Measurements from ENCODE around the gene ZNF846.
"Not testable (repeated sequence)": the region's sequence is repeated elsewhere in the genome, so short reads cannot be mapped to it uniquely, and the experiment has no call there.

The ZNF846 gene

GRCh38 chr19:9729162-9729561 is 39.4 kb downstream of the ZNF846 start:
- Histone ChIP-seq H3K9me3 (ENCODE audit: control insufficient read depth, low read length) (peaks cover 4% of the 10 kb centered on the region), H3K36me3 (ENCODE audit: control insufficient read depth, insufficient read depth, low read length) (no peaks in the 10 kb centered on the region), H3K27me3 (replicated peaks; ENCODE audit: control insufficient read depth, insufficient read depth, low read length, poor library complexity, severe bottlenecking) (no peaks in the 10 kb centered on the region), H3K4me3 (ENCODE audit: insufficient read depth, low read depth, low read length, poor library complexity, severe bottlenecking) (no peak overlapping the region), H3K4me1 (ENCODE audit: control insufficient read depth, insufficient read depth, low read length, poor library complexity, severe bottlenecking) (no peaks in the 10 kb centered on the region), H3K27ac (ENCODE audit: insufficient read depth, low read length, poor library complexity, severe bottlenecking) (no peak overlapping the region)
- no peak for DNase-seq

GRCh38 chr19:9727644-9728043 is 40.9 kb downstream of the ZNF846 start:
- Histone ChIP-seq H3K27me3 (replicated peaks; ENCODE audit: control insufficient read depth, insufficient read depth, low read length, poor library complexity, severe bottlenecking) (no peaks in the 10 kb centered on the region), H3K4me1 (ENCODE audit: control insufficient read depth, insufficient read depth, low read length, poor library complexity, severe bottlenecking) (no peaks in the 10 kb centered on the region)
- DNase-seq = no peak

GRCh38 chr19:9725508-9726201 is 42.9 kb downstream of the ZNF846 start:
- DNase-seq = not testable (repeated sequence)

More at GRCh38 chr19:9727644-9728043, 40.9 kb downstream of the ZNF846 start:
- H3K36me3 ChIP-seq (ENCODE audit: control insufficient read depth, insufficient read depth, low read length) = no peaks in the 10 kb centered on the region
- H3K9me3 ChIP-seq (ENCODE audit: control insufficient read depth, low read length) = peaks cover 7% of the 10 kb centered on the region
- no peak overlapping the region for H3K27ac ChIP-seq (ENCODE audit: insufficient read depth, low read length, poor library complexity, severe bottlenecking)
- no peak overlapping the region for H3K4me3 ChIP-seq (ENCODE audit: insufficient read depth, low read depth, low read length, poor library complexity, severe bottlenecking)

GRCh38 chr19:9724157-9724556 is 44.4 kb downstream of the ZNF846 start:
- peaks cover 7% of the 10 kb centered on the region for H3K9me3 ChIP-seq (ENCODE audit: control insufficient read depth, low read length)
- H3K27ac ChIP-seq (ENCODE audit: insufficient read depth, low read length, poor library complexity, severe bottlenecking) = no peak overlapping the region
- no peaks in the 10 kb centered on the region for H3K36me3 ChIP-seq (ENCODE audit: control insufficient read depth, insufficient read depth, low read length)
- no peaks in the 10 kb centered on the region for H3K27me3 ChIP-seq (replicated peaks; ENCODE audit: control insufficient read depth, insufficient read depth, low read length, poor library complexity, severe bottlenecking)
- no peak for DNase-seq
- H3K4me3 ChIP-seq (ENCODE audit: insufficient read depth, low read depth, low read length, poor library complexity, severe bottlenecking) = no peak overlapping the region
- no peaks in the 10 kb centered on the region for H3K4me1 ChIP-seq (ENCODE audit: control insufficient read depth, insufficient read depth, low read length, poor library complexity, severe bottlenecking)

More at GRCh38 chr19:9725508-9726201, 42.9 kb downstream of the ZNF846 start:
- not testable (repeated sequence) for H3K4me3 ChIP-seq (ENCODE audit: insufficient read depth, low read depth, low read length, poor library complexity, severe bottlenecking); H3K4me1 ChIP-seq (ENCODE audit: control insufficient read depth, insufficient read depth, low read length, poor library complexity, severe bottlenecking); H3K27me3 ChIP-seq (replicated peaks; ENCODE audit: control insufficient read depth, insufficient read depth, low read length, poor library complexity, severe bottlenecking); H3K36me3 ChIP-seq (ENCODE audit: control insufficient read depth, insufficient read depth, low read length); H3K9me3 ChIP-seq (ENCODE audit: control insufficient read depth, low read length); H3K27ac ChIP-seq (ENCODE audit: insufficient read depth, low read length, poor library complexity, severe bottlenecking)

- Histone ChIP-seq H3K9me3 (ENCODE audit: control insufficient read depth, low read length) (peaks cover 7% of the 10 kb centered on the region), H3K27me3 (replicated peaks; ENCODE audit: control insufficient read depth, insufficient read depth, low read length, poor library complexity, severe bottlenecking) (no peaks in the 10 kb centered on the region), H3K27ac (ENCODE audit: insufficient read depth, low read length, poor library complexity, severe bottlenecking) (no peak overlapping the region), H3K4me1 (ENCODE audit: control insufficient read depth, insufficient read depth, low read length, poor library complexity, severe bottlenecking) (no peaks in the 10 kb centered on the region), H3K36me3 (ENCODE audit: control insufficient read depth, insufficient read depth, low read length) (no peaks in the 10 kb centered on the region), H3K4me3 (ENCODE audit: insufficient read depth, low read depth, low read length, poor library complexity, severe bottlenecking) (no peak overlapping the region)
- no peak for DNase-seq
Observed at GRCh38 chr19:9721861-9722260, 46.7 kb downstream of the ZNF846 start.

- no peak for DNase-seq
- Histone ChIP-seq H3K9me3 (ENCODE audit: control insufficient read depth, low read length) (peaks cover 7% of the 10 kb centered on the region), H3K27ac (ENCODE audit: insufficient read depth, low read length, poor library complexity, severe bottlenecking) (no peak overlapping the region), H3K4me1 (ENCODE audit: control insufficient read depth, insufficient read depth, low read length, poor library complexity, severe bottlenecking) (no peaks in the 10 kb centered on the region), H3K27me3 (replicated peaks; ENCODE audit: control insufficient read depth, insufficient read depth, low read length, poor library complexity, severe bottlenecking) (no peaks in the 10 kb centered on the region), H3K4me3 (ENCODE audit: insufficient read depth, low read depth, low read length, poor library complexity, severe bottlenecking) (no peak overlapping the region), H3K36me3 (ENCODE audit: control insufficient read depth, insufficient read depth, low read length) (no peaks in the 10 kb centered on the region)
Observed at GRCh38 chr19:9720541-9720940, 48.0 kb downstream of the ZNF846 start.

GRCh38 chr19:9711815-9712214 is 56.7 kb downstream of the ZNF846 start:
- DNase-seq = no peak
- Histone ChIP-seq H3K27ac (ENCODE audit: insufficient read depth, low read length, poor library complexity, severe bottlenecking) (no peak overlapping the region), H3K4me3 (ENCODE audit: insufficient read depth, low read depth, low read length, poor library complexity, severe bottlenecking) (no peak overlapping the region), H3K9me3 (ENCODE audit: control insufficient read depth, low read length) (peaks cover 3% of the 10 kb centered on the region), H3K27me3 (replicated peaks; ENCODE audit: control insufficient read depth, insufficient read depth, low read length, poor library complexity, severe bottlenecking) (no peaks in the 10 kb centered on the region), H3K4me1 (ENCODE audit: control insufficient read depth, insufficient read depth, low read length, poor library complexity, severe bottlenecking) (no peaks in the 10 kb centered on the region), H3K36me3 (ENCODE audit: control insufficient read depth, insufficient read depth, low read length) (no peaks in the 10 kb centered on the region)

GRCh38 chr19:9709305-9709704 is 59.2 kb downstream of the ZNF846 start:
- no peak for DNase-seq
- no peak overlapping the region for H3K27ac ChIP-seq (ENCODE audit: insufficient read depth, low read length, poor library complexity, severe bottlenecking)

GRCh38 chr19:9705836-9706235 is 62.7 kb downstream of the ZNF846 start:
- Histone ChIP-seq H3K27me3 (replicated peaks; ENCODE audit: control insufficient read depth, insufficient read depth, low read length, poor library complexity, severe bottlenecking) (no peaks in the 10 kb centered on the region), H3K9me3 (ENCODE audit: control insufficient read depth, low read length) (no peaks in the 10 kb centered on the region), H3K27ac (ENCODE audit: insufficient read depth, low read length, poor library complexity, severe bottlenecking) (no peak overlapping the region), H3K36me3 (ENCODE audit: control insufficient read depth, insufficient read depth, low read length) (no peaks in the 10 kb centered on the region), H3K4me3 (ENCODE audit: insufficient read depth, low read depth, low read length, poor library complexity, severe bottlenecking) (no peak overlapping the region), H3K4me1 (ENCODE audit: control insufficient read depth, insufficient read depth, low read length, poor library complexity, severe bottlenecking) (no peaks in the 10 kb centered on the region)
- no peak for DNase-seq

More at GRCh38 chr19:9709305-9709704, 59.2 kb downstream of the ZNF846 start:
- Histone ChIP-seq H3K27me3 (replicated peaks; ENCODE audit: control insufficient read depth, insufficient read depth, low read length, poor library complexity, severe bottlenecking) (no peaks in the 10 kb centered on the region), H3K9me3 (ENCODE audit: control insufficient read depth, low read length) (peaks cover 3% of the 10 kb centered on the region), H3K4me1 (ENCODE audit: control insufficient read depth, insufficient read depth, low read length, poor library complexity, severe bottlenecking) (no peaks in the 10 kb centered on the region), H3K36me3 (ENCODE audit: control insufficient read depth, insufficient read depth, low read length) (no peaks in the 10 kb centered on the region), H3K4me3 (ENCODE audit: insufficient read depth, low read depth, low read length, poor library complexity, severe bottlenecking) (no peak overlapping the region)

GRCh38 chr19:9702186-9702585 is 66.4 kb downstream of the ZNF846 start:
- Histone ChIP-seq H3K4me1 (ENCODE audit: control insufficient read depth, insufficient read depth, low read length, poor library complexity, severe bottlenecking) (no peaks in the 10 kb centered on the region), H3K4me3 (ENCODE audit: insufficient read depth, low read depth, low read length, poor library complexity, severe bottlenecking) (no peak overlapping the region), H3K9me3 (ENCODE audit: control insufficient read depth, low read length) (no peaks in the 10 kb centered on the region), H3K27me3 (replicated peaks; ENCODE audit: control insufficient read depth, insufficient read depth, low read length, poor library complexity, severe bottlenecking) (no peaks in the 10 kb centered on the region), H3K27ac (ENCODE audit: insufficient read depth, low read length, poor library complexity, severe bottlenecking) (no peak overlapping the region), H3K36me3 (ENCODE audit: control insufficient read depth, insufficient read depth, low read length) (no peaks in the 10 kb centered on the region)
- no peak for DNase-seq

All from effector memory CD4-positive, alpha-beta T cell (primary cell).